ENCODE results near the gene BAIAP2.
"Not testable (repeated sequence)": the region's sequence is repeated elsewhere in the genome, so short reads cannot be mapped to it uniquely, and the experiment has no call there.

Gene BAIAP2

GRCh38 chr17:81000631-81001357 is 34.2 kb upstream of the BAIAP2 start:
- no peak for DNase-seq

- no peak for DNase-seq
Measured at GRCh38 chr17:81002013-81002384, 33.0 kb upstream of the BAIAP2 start.

GRCh38 chr17:81002409-81003361 is 32.3 kb upstream of the BAIAP2 start:
- peak in 16 of 56 donors; percentile 15 to 72 (median 36) for DNase-seq

- DNase-seq: no peak
Measured at GRCh38 chr17:81003711-81004475, 31.1 kb upstream of the BAIAP2 start.

- no peak for DNase-seq
Measured at GRCh38 chr17:81006891-81007290, 28.1 kb upstream of the BAIAP2 start.

- no peak for DNase-seq
Measured at GRCh38 chr17:81008140-81008539, 26.8 kb upstream of the BAIAP2 start.

- DNase-seq: no peak
Measured at GRCh38 chr17:81009136-81009535, 25.8 kb upstream of the BAIAP2 start.

- DNase-seq: no peak
Measured at GRCh38 chr17:81010935-81011334, 24.0 kb upstream of the BAIAP2 start.

GRCh38 chr17:81011951-81012350 is 23.0 kb upstream of the BAIAP2 start:
- DNase-seq: no peak

GRCh38 chr17:81012574-81013447 is 22.1 kb upstream of the BAIAP2 start:
- DNase-seq: no peak

- no peak for DNase-seq
Measured at GRCh38 chr17:81013642-81014041, 21.3 kb upstream of the BAIAP2 start.

- no peak for DNase-seq
Measured at GRCh38 chr17:81015136-81015535, 19.8 kb upstream of the BAIAP2 start.

GRCh38 chr17:81016575-81016974 is 18.4 kb upstream of the BAIAP2 start:
- DNase-seq: no peak

- DNase-seq: not testable (repeated sequence)
Measured at GRCh38 chr17:81017330-81017729, 17.6 kb upstream of the BAIAP2 start.

- DNase-seq: peak in 3 of 56 donors; percentile 39 to 56 (median 40)
Measured at GRCh38 chr17:81018044-81018802, 16.7 kb upstream of the BAIAP2 start.

- no peak for DNase-seq
Measured at GRCh38 chr17:81019563-81020442, 15.1 kb upstream of the BAIAP2 start.

GRCh38 chr17:81020443-81020766 is 14.5 kb upstream of the BAIAP2 start:
- no peak for DNase-seq

GRCh38 chr17:81020767-81021497 is 14.0 kb upstream of the BAIAP2 start:
- peak in 22 of 56 donors; percentile 25 to 73 (median 55) for DNase-seq

All from amygdala (tissue), 56 donors.